ENCODE results near the gene LRRC26.

Gene LRRC26

GRCh38 chr9:137191245-137191644 lies 21.4 kb upstream of the LRRC26 start:
- H3K36me3 Mint-ChIP-seq (ENCODE audit: low read depth), result peaks cover 4% of the 10 kb centered on the region
- no peak for DNase-seq
- H3K27ac Mint-ChIP-seq, result no peak overlapping the region
- no peaks in the 10 kb centered on the region for H3K9me3 Mint-ChIP-seq
- H3K4me3 Mint-ChIP-seq, result no peak overlapping the region
- H3K27me3 Mint-ChIP-seq (ENCODE audit: low read depth, poor library complexity), result no peaks in the 10 kb centered on the region
- TF ChIP-seq CTCF (IDR thresholded peaks at IDR 0.05), result no peak
- peaks cover 33% of the 10 kb centered on the region for H3K4me1 Mint-ChIP-seq

- no peaks in the 10 kb centered on the region for H3K27me3 Mint-ChIP-seq (ENCODE audit: low read depth, poor library complexity)
- no peak for DNase-seq
- H3K4me1 Mint-ChIP-seq, result peaks cover 33% of the 10 kb centered on the region
- H3K36me3 Mint-ChIP-seq (ENCODE audit: low read depth), result peaks cover 4% of the 10 kb centered on the region
- H3K9me3 Mint-ChIP-seq, result no peaks in the 10 kb centered on the region
- peak overlapping the region; percentile 79 for H3K4me3 Mint-ChIP-seq
- TF ChIP-seq CTCF (IDR thresholded peaks at IDR 0.05), result no peak
- no peak overlapping the region for H3K27ac Mint-ChIP-seq
These were observed 20.5 kb upstream of the LRRC26 start for GRCh38 chr9:137190315-137190856.

GRCh38 chr9:137189297-137190295 lies 19.7 kb upstream of the LRRC26 start:
- H3K36me3 Mint-ChIP-seq (ENCODE audit: low read depth), result peaks cover 4% of the 10 kb centered on the region
- H3K4me1 Mint-ChIP-seq, result peaks cover 33% of the 10 kb centered on the region
- H3K4me3 Mint-ChIP-seq, result peak overlapping the region; percentile 96
- no peak for TF ChIP-seq CTCF (IDR thresholded peaks at IDR 0.05)
- H3K27me3 Mint-ChIP-seq (ENCODE audit: low read depth, poor library complexity), result no peaks in the 10 kb centered on the region
- no peak for DNase-seq
- peak overlapping the region; percentile 99 for H3K27ac Mint-ChIP-seq
- no peaks in the 10 kb centered on the region for H3K9me3 Mint-ChIP-seq

GRCh38 chr9:137188490-137189296 lies 18.8 kb upstream of the LRRC26 start, which contains the start of the genes ANAPC2 and SSNA1:
ANAPC2 (minus strand) TSS chr9:137188560; CDS start chr9:137188532, 28 bp downstream.
SSNA1 (plus strand) TSS chr9:137188676; CDS start chr9:137188727, 51 bp downstream.
- Mint-ChIP-seq H3K36me3 (ENCODE audit: low read depth) (peaks cover 9% of the 10 kb centered on the region), H3K9me3 (no peaks in the 10 kb centered on the region), H3K27me3 (ENCODE audit: low read depth, poor library complexity) (no peaks in the 10 kb centered on the region), H3K27ac (peak within 1 kb of the TSS; percentile 99), H3K4me3 (peak within 1 kb of the TSS; percentile 96), H3K4me1 (peaks cover 33% of the 10 kb centered on the region)
- DNase-seq, result peak; percentile 97
- no peak for TF ChIP-seq CTCF (IDR thresholded peaks at IDR 0.05)

- Mint-ChIP-seq H3K9me3 (no peaks in the 10 kb centered on the region), H3K4me3 (peak overlapping the region; percentile 93), H3K4me1 (peaks cover 33% of the 10 kb centered on the region), H3K27me3 (ENCODE audit: low read depth, poor library complexity) (no peaks in the 10 kb centered on the region), H3K27ac (peak overlapping the region; percentile 90), H3K36me3 (ENCODE audit: low read depth) (peaks cover 9% of the 10 kb centered on the region)
- no peak for TF ChIP-seq CTCF (IDR thresholded peaks at IDR 0.05)
- no peak for DNase-seq
These were observed 18.2 kb upstream of the LRRC26 start for GRCh38 chr9:137188086-137188489.

Measured in nephron progenitor cell (in vitro differentiated cells).